SIG-M5 (cell line): ENCODE results near the gene ZNF763.
"Not testable (repeated sequence)": the region's sequence is repeated elsewhere in the genome, so short reads cannot be mapped to it uniquely, and the experiment has no call there.

Experiments used
- DNase-seq: peaks from one replicate; lab custom pipeline; 2025; lab: John Stamatoyannopoulos, UW

The ZNF763 gene

DNA sequence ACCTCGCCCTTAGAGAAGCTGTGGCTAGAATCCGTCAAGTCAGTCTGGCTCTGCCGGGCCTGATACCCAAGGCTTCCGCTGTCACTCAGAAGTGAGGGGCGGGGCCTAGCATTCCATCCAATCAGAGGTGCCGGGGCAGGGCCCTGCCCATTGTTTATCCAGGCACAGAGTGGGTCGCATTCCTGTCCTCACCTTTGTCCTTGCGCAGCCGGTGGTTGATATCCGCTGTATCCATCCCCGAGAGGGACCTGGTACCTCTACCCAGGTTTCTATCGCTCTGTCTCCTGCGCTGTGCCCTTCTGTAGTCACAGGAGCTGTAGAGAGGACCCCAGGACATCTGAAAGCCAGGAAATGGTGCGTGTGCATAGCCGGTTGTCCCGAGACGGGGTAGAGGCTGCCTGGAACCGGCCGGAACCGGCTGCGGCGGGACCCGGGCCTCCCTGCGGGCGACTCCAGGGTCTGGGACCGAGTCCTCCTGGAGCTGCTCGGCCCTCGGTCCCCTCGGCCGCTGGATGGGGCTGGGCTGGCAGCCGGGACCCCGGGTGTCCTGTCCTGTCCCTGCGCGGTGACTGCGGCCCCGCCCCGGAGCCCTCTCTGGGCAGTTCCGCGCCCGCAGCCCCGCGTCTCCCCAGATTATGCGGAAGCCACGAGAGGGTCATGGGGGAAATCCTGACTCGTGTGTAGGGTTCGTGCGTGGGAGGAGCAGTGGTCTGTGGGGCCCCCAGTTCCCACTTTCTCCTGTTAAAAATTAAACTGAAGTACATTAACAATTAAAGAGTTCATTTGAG is at the start of gene ZNF763:
ZNF763 (plus strand) TSS at position 183 of the 788 bp plus-strand sequence; CDS start at position 352, 169 bp downstream.
- DNase-seq, result no peak

DNA sequence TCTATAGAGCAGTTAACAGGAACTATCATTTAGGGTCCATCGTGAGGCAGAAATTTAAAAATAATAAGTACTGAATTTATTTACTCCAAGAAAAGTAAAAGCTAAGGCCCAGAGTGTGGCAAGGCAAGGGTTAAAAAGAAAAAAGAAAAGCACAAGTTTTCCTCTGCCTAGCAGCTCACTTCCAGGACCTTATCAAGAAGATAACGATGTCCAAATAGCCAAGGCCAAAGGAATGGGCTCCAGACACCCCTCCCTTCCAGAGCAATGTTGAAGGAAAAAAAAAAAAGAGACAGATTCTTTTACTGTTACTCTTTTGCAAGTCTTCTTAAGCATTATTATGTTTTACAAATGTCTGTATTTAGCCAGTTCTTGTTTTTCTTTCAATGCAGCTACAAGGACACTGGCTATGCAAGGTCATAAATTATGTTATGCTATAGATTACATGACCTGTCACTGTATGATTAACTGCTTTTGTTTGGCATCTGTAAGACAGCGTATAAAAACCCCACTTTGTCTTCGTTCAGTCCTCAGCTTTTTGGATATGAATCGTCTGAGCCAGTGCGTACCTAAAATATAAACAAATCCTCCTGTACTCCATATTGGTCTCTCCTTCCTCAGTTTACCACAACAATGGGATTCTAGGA is 42.9 kb upstream of the ZNF763 start:
- DNase-seq, result no peak

DNA sequence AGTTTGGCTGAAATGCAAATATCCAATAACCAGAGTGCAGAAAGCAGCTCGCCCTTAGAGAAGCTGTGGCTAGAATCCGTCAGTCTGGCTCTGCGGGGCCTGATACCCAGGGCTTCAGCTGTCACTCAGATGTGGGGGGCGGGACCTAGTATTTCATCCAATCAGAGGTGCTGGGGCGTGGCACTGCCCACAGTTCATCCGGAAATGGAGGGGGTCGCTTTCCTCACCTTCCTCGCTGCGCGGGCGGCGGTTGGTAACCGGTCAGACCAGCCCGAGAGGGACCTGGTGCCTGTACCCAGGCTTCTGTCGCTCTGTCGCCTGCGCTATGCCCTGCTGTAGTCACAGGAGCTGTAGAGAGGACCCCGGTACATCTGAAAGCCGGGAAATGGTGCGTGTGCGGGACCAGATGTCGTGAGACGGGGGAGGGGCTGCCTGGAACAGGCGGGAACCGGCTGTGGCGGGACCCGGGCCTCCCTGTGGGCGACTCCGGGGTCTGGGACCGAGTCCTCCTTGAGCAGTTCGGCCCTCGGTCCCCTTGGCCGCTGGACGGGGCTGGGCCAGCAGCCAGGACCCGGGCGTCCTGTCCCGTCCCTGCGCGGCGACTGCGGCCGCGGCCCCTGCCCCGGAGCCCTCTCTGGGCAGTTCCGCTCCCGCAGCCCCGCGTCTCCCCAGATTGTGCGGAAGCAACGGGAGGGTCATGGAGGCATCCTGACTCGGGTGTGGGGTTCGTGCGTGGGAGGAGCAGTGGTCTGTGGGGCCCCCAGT is 39.8 kb upstream of the ZNF763 start, which contains the start of gene ZNF700:
ZNF700 (plus strand) TSS at position 222 of the 765 bp plus-strand sequence; CDS start at position 326, 104 bp downstream.
- DNase-seq, result peak; percentile 78

DNA sequence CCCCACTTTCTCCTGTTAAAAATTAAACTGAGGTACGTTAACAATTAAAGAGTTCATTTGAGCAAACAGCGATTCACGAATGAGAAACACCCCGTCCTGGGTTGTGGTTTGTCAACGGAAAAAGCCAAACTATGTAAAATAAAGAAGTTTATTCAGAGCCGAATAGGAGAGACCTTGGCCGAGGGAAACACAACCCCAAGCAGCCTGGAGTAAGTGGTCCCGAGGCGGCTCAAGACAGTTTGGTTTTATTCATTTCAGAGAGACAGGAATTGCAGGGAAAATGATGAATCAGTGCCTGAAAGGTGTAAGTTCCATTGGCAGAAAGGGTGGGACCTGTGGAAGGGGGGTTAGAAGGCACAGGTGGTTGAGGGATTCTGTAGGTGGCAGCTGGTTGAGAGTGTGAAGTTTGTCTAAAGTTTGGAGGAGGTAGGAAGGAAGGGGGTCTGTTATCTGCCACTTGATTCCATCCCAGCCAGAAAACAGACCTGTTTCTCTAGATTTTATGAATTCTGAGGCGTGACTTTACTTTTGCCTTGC is 39.1 kb upstream of the ZNF763 start:
- DNase-seq, result not testable (repeated sequence)

DNA sequence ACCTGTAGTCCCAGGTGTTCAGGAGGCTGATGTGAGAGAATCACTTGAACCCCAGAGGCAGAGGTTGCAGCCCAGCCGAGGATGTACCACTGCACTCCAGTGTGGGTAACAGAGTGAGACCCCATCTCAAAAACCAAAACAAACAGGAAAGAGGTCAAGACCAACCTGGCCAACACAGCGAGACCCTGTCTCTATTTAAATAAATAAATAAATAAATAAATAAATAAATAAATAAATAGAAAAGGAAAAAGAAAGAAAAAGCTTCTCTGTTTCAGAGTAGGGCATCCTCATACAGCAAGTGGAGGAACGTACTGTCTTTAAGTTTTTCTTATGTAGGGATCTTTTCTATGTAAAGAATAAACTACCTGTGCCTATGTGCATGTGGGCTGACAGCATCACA is 37.6 kb upstream of the ZNF763 start:
- no peak for DNase-seq

DNA sequence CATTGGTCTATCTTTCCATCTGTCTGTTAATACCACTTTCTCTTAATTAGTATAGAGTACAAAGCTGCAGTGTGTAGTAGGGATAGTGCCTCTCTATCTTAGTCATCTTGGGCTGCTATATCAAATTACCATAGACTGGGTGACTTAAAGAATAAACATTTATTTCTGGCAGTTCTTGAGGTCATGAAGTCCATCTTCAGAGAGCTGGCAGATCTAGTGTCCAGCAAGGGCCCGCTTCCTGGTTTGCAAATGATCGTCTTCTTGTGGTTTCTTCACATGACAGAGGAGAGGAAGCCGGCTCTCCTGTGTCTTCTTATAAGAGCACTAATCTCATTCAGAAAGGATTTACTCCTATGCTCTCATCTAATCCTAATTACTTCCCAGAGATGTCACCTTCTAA is 33.8 kb upstream of the ZNF763 start:
- DNase-seq, result no peak

DNA sequence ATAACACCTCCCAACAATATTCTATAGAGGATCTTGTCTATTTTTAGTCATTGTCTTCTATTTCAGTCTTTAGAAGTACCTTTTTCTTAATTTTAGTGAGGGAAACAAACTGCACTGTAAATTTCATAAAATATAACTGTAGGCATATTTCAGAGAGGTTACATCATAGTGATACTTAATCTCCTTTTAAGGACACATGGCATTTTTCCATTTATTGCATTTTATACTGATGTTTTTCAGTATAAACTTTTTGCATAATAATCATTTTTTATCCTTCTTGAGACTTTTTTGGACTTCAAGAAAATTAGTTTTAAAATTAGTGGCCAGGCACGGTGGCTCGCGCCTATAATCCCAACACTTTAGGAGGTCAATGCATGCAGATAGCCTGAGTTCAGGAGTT is 33.3 kb upstream of the ZNF763 start:
- DNase-seq, result no peak

DNA sequence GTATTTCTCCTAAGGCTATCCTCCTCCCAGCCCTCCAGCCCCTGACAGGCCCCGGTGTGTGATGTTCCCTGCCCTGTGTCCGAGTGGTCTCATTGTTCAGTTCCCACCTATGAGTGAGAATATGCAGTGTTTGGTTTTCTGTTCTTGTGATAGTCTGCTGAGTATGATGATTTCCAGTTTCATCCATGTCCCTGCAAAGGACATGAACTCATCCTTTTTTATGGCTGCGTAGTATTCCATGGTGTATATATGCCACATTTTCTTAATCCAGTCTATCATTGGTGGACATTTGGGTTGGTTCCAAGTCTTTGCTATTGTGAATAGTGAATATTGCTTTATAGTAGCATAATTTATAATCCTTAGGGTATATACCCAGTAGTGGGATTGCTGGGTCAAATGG is 29.0 kb upstream of the ZNF763 start:
- DNase-seq, result not testable (repeated sequence)

DNA sequence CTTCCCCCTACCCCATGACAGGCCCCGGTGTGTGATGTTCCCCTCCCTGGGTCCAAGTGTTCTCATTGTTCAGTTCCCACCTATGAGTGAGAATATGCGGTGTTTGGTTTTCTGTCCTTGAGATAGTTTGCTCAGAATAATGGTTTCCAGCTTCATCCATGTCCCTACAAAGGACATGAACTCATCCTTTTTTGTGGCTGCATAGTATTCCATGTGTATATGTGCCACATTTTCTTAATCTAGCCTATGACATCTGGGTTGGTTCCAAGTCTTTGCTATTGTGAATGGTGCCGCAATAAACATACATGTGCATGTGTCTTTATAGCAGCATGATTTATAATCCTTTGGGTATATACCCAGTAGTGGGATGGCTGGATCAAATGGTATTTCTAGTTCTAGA is 26.5 kb upstream of the ZNF763 start:
- DNase-seq, result not testable (repeated sequence)

DNA sequence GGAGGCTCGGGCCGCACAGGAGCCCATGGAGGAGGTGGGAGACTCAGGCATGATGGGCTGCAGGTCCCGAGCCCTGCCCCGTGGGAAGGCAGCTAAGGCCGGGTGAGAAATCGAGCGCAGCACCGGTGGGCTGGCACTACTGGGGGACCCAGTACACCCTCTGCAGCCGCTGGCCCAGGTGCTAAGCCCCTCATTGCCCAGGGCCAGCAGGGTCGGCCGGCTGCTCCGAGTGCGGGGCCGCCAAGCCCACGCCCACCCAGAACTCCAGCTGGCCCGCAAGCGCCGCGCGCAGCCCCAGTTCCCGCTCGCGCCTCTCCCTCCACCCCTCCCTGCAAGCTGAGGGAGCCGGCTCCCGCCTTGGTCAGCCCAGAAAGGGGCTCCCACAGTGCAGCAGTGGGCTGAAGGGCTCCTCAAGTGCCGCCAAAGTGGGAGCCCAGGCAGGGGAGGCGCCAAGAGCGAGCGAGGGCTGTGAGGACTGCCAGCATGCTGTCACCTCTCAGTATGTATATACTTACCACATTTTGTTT is 23.4 kb upstream of the ZNF763 start:
- not testable (repeated sequence) for DNase-seq

DNA sequence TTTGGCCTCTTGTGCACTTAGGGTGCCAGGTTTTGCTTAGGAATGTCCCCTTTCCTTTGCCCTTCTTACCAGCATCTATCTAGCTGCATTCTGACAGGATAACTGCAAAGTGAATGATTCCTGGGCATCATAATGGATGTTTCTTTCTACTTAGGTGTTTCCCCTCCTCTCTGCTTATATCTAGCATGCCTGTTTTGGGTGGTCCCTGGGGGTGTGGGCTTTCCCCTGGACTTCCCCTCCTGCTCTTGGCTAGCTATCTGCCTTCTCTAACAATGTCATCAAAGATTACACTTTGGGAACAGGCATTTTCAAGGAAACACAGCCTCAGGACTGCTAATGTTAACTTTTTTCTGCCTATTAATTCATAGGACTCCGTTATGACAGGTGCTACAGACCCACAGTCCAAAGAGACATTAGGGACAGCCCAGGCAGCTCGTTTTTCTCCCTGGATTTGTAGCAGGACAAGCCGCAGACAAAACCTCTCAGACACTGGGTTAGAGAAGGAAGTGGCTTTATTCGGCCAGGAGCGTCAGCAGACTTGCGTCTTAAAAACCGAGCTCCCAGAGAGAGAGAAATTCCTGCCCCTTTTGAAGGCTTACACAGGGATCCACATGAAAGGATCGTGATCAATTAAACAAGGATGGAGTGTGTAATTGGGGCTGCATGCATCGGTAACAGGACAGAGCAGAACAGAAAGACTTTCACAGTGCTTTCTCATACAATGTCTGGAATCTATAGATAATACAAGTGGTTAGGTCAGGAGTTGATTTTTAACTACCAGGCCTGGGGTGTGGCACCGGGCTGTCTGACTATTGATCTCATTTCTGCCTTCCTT is 22.6 kb upstream of the ZNF763 start:
- no peak for DNase-seq

DNA sequence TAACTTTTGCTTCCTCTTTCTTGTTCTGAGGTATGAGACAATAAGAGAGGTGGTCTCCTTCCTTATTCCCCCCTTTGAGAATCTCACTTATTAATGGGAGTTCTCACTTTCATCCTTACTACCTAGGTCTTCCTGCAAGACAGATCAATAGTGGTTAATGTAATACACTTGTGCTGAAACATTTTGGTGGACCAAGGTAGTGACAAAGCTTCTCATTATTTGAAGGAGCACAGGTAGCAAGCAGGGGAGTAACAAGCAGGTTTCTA is 22.1 kb upstream of the ZNF763 start:
- DNase-seq, result no peak

DNA sequence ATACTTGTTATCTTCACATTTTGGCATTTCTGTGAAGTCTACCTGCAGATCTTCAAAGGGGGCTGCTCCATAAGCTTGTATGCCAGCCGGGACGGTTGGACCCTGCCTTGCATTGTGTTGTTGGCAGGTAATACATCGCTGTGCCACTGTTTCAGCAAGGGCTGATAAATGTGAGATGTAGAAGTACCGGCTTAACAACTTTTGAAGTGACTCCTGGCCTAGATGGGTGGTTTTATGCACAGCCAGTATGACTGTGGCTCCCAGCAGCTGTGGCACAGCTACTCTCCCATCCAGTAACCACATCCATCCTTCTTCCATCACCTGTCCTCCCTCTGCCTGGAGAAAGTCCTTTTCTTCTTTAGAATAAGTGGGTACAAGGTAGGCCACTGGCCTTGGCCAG is 20.2 kb upstream of the ZNF763 start:
- DNase-seq, result no peak

DNA sequence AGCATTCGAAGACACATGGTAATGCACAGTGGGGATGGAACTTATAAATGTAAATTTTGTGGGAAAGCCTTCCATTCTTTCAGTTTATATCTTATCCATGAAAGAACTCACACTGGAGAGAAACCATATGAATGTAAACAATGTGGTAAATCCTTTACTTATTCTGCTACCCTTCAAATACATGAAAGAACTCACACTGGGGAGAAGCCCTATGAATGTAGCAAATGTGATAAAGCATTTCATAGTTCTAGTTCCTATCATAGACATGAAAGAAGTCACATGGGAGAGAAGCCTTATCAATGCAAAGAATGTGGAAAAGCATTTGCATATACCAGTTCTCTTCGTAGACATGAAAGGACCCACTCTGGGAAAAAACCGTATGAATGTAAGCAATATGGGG is 16.2 kb upstream of the ZNF763 start:
- DNase-seq, result no peak

DNA sequence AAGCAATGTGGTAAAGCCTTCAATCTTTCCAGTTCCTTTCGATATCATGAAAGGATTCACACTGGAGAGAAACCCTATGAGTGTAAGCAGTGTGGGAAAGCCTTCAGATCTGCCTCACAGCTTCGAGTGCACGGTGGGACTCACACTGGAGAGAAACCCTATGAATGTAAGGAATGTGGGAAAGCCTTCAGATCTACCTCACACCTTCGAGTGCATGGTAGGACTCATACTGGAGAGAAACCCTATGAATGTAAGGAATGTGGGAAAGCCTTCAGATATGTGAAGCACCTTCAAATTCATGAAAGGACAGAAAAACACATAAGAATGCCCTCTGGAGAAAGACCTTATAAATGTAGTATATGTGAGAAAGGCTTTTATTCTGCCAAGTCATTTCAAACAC is 15.6 kb upstream of the ZNF763 start:
- DNase-seq, result no peak

DNA sequence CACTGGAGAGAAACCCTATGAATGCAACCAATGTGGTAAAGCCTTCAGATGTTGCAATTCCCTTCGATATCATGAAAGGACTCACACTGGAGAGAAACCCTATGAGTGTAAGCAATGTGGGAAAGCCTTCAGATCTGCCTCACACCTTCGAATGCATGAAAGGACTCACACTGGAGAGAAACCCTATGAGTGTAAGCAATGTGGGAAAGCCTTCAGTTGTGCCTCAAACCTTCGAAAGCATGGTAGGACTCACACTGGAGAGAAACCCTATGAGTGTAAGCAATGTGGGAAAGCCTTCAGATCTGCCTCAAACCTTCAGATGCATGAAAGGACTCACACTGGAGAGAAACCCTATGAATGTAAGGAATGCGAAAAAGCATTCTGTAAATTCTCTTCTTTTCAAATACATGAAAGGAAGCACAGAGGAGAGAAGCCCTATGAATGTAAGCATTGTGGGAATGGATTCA is 15.2 kb upstream of the ZNF763 start:
- DNase-seq, result not testable (repeated sequence)

DNA sequence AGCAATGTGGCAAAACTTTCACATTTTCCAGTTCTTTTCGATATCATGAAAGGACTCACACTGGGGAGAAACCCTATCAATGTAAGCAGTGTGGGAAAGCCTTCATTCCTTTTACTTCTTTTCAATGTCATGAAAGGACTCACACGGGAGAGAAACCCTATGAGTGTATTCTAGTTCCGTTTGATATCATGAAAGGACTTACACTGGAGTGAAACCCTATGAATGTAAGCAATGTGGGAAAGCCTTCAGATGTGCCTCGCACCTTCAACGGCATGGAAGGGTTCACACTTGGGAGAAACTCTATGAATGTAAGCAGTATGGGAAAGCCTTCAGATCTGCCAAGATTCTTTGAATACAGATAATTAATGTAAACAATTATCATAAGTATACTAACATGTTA is 14.5 kb upstream of the ZNF763 start:
- DNase-seq, result no peak

DNA sequence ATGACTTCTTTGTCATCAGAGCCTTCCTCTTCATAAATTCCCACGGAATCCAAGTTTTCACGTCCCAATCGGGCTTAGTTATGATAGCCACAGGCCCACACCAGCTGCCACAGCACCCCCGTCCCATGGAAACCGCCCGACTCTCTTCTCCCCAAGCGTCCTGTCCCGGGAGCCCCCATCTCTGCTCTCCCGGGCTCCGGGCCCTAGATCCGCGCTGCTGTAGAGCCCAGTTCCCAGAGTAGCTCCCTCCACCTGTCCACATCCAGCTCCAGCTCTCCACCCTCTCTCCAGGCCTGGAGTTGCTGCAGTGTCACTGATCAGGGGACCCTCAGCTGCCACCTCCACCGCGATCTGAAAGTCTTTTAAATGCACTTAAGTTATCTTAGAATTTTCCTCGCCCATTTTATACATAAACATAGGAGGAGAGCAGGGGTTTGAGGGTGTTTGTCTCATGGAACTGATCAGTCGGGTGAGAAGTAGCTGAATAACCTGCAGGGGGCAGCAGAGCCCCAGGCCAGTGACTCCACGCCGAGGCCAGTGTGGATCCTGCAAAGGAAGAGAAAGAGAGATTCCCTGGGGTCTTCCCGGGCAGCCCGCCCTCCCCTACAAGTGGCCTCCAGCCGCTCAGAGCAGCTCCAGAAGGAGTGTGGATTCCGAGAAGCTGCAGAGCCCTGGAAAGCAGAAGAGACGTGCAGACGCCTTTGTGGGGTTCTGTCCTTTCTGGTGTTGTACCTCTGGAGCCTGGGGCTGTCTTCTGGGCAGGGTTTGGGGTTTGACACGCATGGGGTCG is 1.1 kb upstream of the ZNF763 start:
- no peak for DNase-seq

DNA sequence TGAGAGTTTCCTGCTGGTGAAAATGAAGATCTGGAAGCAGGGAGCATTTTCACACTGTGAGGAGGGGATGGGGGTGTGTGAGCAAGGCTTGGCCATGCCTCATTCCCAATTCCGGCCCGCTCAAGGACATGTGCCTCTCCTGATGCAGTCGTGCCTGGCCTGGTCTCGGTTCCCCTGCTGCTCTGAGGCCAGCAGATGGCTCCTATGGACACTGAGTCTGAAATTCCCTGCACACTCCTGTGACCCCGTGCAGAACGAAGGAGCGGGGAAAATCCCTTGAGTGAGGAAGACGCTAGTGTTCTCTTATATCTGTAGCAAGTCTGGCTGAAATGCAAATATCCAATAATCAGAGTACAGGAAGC is 363 bp upstream of the ZNF763 start:
- no peak for DNase-seq

DNA sequence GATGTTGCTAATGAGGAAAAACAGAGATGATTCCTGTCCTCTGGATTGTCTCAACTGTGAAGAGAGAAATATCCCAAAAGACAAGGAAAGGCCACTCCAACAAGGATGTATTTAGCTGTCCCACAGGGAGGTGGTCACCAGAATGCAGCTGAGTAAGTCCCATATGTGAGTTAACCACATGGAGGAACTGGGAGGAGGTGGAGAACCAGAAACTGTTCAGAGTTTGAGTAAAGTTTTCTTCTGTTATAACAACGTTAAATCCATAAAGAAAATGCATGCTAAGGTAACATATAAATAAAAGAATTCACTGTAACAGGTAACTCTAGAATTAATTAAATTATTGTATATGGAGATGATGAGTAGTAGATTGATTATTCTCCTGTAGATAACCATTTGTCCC is 5.3 kb downstream of the ZNF763 start:
- DNase-seq, result no peak

DNA sequence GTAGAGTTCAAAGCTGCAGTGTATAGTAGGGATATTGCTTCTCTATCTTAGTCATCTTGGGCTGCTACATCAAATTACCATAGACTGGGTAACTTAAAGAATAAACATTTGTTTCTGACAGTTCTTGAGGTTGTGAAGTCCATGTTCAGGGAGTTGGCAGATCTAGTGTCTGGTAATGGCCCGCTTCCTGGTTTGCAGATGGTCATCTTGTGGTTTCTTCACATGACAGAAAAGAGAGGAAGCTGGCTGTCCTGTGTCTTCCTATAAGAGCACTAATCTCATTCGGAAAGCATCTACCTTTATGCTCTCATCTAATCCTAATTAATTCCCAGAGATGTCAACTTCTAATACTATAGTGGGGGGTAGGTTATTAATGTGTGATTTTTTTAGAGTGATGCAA is 6.2 kb downstream of the ZNF763 start:
- DNase-seq, result no peak
